Ishikawa (cell line): Measurements from ENCODE around the gene NPR1.

Experiments
- CEBPB ChIP-seq: IDR thresholded peaks from 2 replicates; pipeline ENCODE4 v1.6.1; 2012
- CREB1 ChIP-seq: IDR thresholded peaks from 2 replicates; pipeline ENCODE4 v1.6.1; 2012; ENCODE audit warnings: low read depth
- EP300 ChIP-seq: IDR thresholded peaks from 2 replicates; pipeline ENCODE4 v1.6.1; 2012; ENCODE audit warnings: borderline replicate concordance
- RAD21 ChIP-seq: IDR thresholded peaks from 2 replicates; pipeline ENCODE4 v1.6.1; 2012; ENCODE audit warnings: low read depth
- TAF1 ChIP-seq: IDR thresholded peaks from 2 replicates; pipeline ENCODE4 v1.6.1; 2012; ENCODE audit warnings: low read depth, mild to moderate bottlenecking
- TCF12 ChIP-seq: IDR thresholded peaks from 2 replicates; pipeline ENCODE4 v1.6.1; 2012; ENCODE audit warnings: low read depth

DNA sequence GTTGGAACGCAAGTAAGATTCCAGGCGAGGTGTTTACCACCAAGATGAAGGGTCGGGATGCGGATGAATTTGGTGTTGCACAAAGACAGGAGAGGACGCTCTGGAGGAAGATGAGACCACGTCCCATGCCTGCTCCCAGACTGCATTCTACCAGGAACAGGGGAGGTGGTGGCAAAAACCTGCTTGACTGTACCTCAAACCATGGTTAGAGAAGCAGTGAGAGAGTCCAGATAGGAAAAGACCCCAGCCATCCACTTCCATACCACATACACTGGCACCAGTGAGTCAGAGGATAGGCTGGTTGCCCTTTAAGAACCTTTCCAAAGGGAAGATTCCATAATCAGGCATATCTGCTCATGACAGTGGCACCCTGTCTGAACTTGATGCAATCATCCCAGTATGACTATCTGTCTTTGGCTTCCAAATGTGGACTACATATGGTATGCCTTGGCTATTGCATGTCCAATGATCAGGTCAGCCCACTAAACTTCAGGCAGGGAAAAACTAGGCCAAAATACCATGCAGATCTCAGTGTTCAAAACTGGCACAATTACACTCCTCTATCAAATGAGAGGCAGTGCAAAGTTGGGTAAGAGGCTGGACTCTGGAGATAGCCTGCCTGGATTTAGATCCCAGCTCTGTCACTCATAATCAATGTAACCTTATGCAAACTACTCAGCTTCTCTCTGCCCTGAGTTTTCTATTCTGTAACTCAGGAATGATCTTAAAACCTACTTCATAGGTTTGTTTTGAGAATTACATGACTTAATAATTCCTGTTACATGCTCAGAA lies 20.6 kb downstream of the NPR1 start:
- no peak for TF ChIP-seq CEBPB
- no peak for TF ChIP-seq CREB1
- no peak for TF ChIP-seq TCF12
- TF ChIP-seq TAF1 = no peak
- TF ChIP-seq RAD21 = no peak
- no peak for TF ChIP-seq EP300
